A549 (cell line): Measurements from ENCODE around the gene DEFB124. TPM values are rescaled to one million over a fixed set of nuclear protein-coding genes. Genes with fewer than 3 reads are reported as not detected.

Experiments used
- BHLHE40 ChIP-seq: IDR thresholded peaks from 2 replicates; pipeline ENCODE4 v1.6.1; 2012; ENCODE audit warnings: low read depth, low read length, inconsistent platforms
- CEBPB ChIP-seq, 2 experiments: fragments of >200 bp in 1 of 2; sonication (Bioruptor Twin) in 1 of 2; formaldehyde crosslinking in 1 of 2; IDR thresholded peaks; 2 replicates each; pipeline ENCODE4 v1.6.1; 2012 to 2016
- CHD4 ChIP-seq: fragments of 200-600 bp; sonication (generic); IDR thresholded peaks from 2 replicates; pipeline ENCODE4 v1.6.1; 2016; ENCODE audit warnings: antibody characterized with exemption, mild to moderate bottlenecking, borderline replicate concordance
- ESRRA ChIP-seq: fragments of 150-350 bp; IDR thresholded peaks from 2 replicates; pipeline ENCODE4 v1.6.1; 2014; ENCODE audit warnings: mild to moderate bottlenecking, low read length, borderline replicate concordance
- HEYL ChIP-seq: fragments of 250-450 bp; sonication (Bioruptor Pico); IDR thresholded peaks from 2 replicates; pipeline ENCODE4 v1.8.0; 2021; ENCODE audit warnings: mild to moderate bottlenecking, moderate library complexity
- HOXB13 ChIP-seq: fragments of 250-450 bp; sonication (Bioruptor Pico); IDR thresholded peaks from 2 replicates; pipeline ENCODE4 v1.5.0; 2020; ENCODE audit warnings: low read depth, mild to moderate bottlenecking, moderate library complexity
- JUN ChIP-seq, 2 experiments: fragments of >200 bp; sonication (Bioruptor Twin); formaldehyde crosslinking; IDR thresholded peaks; 2 replicates in 1 of 2; 3 replicates in 1 of 2; pipeline ENCODE4 v1.6.1; 2016 to 2017
- JUNB ChIP-seq: fragments of >200 bp; sonication (Bioruptor Twin); formaldehyde crosslinking; IDR thresholded peaks from 2 replicates; pipeline ENCODE4 v1.6.1; 2016
- KDM1A ChIP-seq: fragments of 200-600 bp; sonication (generic); IDR thresholded peaks from 2 replicates; pipeline ENCODE4 v1.6.1; 2016; ENCODE audit warnings: low read depth, mild to moderate bottlenecking
- MAFK ChIP-seq: fragments of 450-650 bp; IDR thresholded peaks from 2 replicates; pipeline ENCODE4 v1.6.1; 2014; ENCODE audit not compliant: partially characterized antibody
- MAZ ChIP-seq: fragments of 150-350 bp; IDR thresholded peaks from 2 replicates; pipeline ENCODE4 v1.6.1; 2014; ENCODE audit warnings: antibody characterized with exemption, low read depth, low read length, borderline replicate concordance
- NFE2L2 ChIP-seq: fragments of 150-350 bp; conservative IDR thresholded peaks from 2 replicates; pipeline ENCODE4 v1.6.1; 2014; ENCODE audit warnings: low read length
- NPAS2 ChIP-seq: fragments of 250-450 bp; sonication (Bioruptor Pico); IDR thresholded peaks from 2 replicates; pipeline ENCODE4 v1.8.0; 2022; ENCODE audit warnings: mild to moderate bottlenecking, moderate library complexity, borderline replicate concordance
- NR3C1 ChIP-seq: fragments of >200 bp; sonication (Bioruptor Twin); formaldehyde crosslinking; IDR thresholded peaks from 3 replicates; pipeline ENCODE4 v1.6.1; 2017
- RARB ChIP-seq: fragments of 250-450 bp; sonication (Bioruptor Pico); IDR thresholded peaks from 2 replicates; pipeline ENCODE4 v1.8.0; 2021; ENCODE audit warnings: mild to moderate bottlenecking, moderate library complexity
- RCOR1 ChIP-seq: fragments of 150-350 bp; IDR thresholded peaks from 2 replicates; pipeline ENCODE4 v1.6.1; 2014; ENCODE audit warnings: antibody characterized with exemption, low read length, low read depth
- RNF2 ChIP-seq: fragments of 200-600 bp; sonication (generic); IDR thresholded peaks from 2 replicates; pipeline ENCODE4 v1.6.1; 2016; ENCODE audit warnings: low read depth, mild to moderate bottlenecking, antibody characterized with exemption, moderate library complexity, borderline replicate concordance
- SREBF2 ChIP-seq: fragments of 450-650 bp; IDR thresholded peaks from 2 replicates; pipeline ENCODE4 v1.6.1; 2014; ENCODE audit warnings: mild to moderate bottlenecking, moderate library complexity
- TFCP2L1 ChIP-seq: fragments of 250-450 bp; sonication (Bioruptor Pico); IDR thresholded peaks from 2 replicates; pipeline ENCODE4 v1.5.0; 2021; ENCODE audit warnings: mild to moderate bottlenecking
- ZFP36 ChIP-seq: fragments of 450-650 bp; IDR thresholded peaks from 2 replicates; pipeline ENCODE4 v1.6.1; 2014; ENCODE audit warnings: borderline replicate concordance; ENCODE audit not compliant: partially characterized antibody
- ZNF302 ChIP-seq: fragments of 250-450 bp; sonication (Bioruptor Pico); IDR thresholded peaks from 2 replicates; pipeline ENCODE4 v1.9.0; 2021; ENCODE audit warnings: inconsistent platforms, mild to moderate bottlenecking, moderate library complexity
- ZSCAN20 ChIP-seq: fragments of 250-450 bp; sonication (Bioruptor Pico); IDR thresholded peaks from 2 replicates; pipeline ENCODE4 v1.8.0; 2022; ENCODE audit warnings: mild to moderate bottlenecking, moderate library complexity
- polyA plus RNA-seq, 4 experiments: library from polyadenylated mRNA; depleted of rRNA in 3 of 4; stranded (reverse); fragments of >200 nt; fragmentation: RNase III in 1 of 4; extraction: RNeasy Plus Mini Kit Qiagen cat#74134 plus additional on column Dnase treatment in 1 of 4; gene quantifications; 2 replicates in 3 of 4; 3 replicates in 1 of 4; pipeline ENCODE4 v1.2.3, GENCODE V29; 2011 to 2017
- TF ChIP-seq, protein P1 (sequence below): fragments of 200-600 bp; sonication (generic); IDR thresholded peaks from 2 replicates; pipeline ENCODE4 v1.6.1; 2016; ENCODE audit warnings: antibody characterized with exemption, mild to moderate bottlenecking, moderate library complexity
- TF ChIP-seq, protein P2 (sequence below): IDR thresholded peaks from 2 replicates; pipeline ENCODE4 v1.6.1; 2012
- TF ChIP-seq, protein P3 (sequence below): fragments of >200 bp; sonication (Bioruptor Twin); formaldehyde crosslinking; IDR thresholded peaks from 2 replicates; pipeline ENCODE4 v1.6.1; 2016
- TF ChIP-seq, protein P4 (sequence below): IDR thresholded peaks from 2 replicates; pipeline ENCODE4 v1.6.1; 2012; ENCODE audit warnings: low read depth, borderline replicate concordance
- TF ChIP-seq, protein P5 (sequence below): IDR thresholded peaks from 2 replicates; pipeline ENCODE4 v1.6.1; 2012
- TF ChIP-seq, protein P6 (sequence below): fragments of >200 bp; sonication (Bioruptor Twin); formaldehyde crosslinking; IDR thresholded peaks from 3 replicates; pipeline ENCODE4 v1.5.1; 2016
- TF ChIP-seq, protein P7 (sequence below): fragments of 250-450 bp; sonication (Bioruptor Pico); IDR thresholded peaks from 2 replicates; pipeline ENCODE4 v1.5.0; 2021; ENCODE audit warnings: mild to moderate bottlenecking, moderate library complexity, borderline replicate concordance
- TF ChIP-seq, protein P8 (sequence below): fragments of >200 bp; sonication (Bioruptor Twin); formaldehyde crosslinking; IDR thresholded peaks from 3 replicates; pipeline ENCODE4 v1.6.1; 2016

The DEFB124 gene
- polyA plus RNA-seq, 2 of the 4 experiments (the other 2 are of a cell fraction): 0.18 TPM; not detected in 1

DNA sequence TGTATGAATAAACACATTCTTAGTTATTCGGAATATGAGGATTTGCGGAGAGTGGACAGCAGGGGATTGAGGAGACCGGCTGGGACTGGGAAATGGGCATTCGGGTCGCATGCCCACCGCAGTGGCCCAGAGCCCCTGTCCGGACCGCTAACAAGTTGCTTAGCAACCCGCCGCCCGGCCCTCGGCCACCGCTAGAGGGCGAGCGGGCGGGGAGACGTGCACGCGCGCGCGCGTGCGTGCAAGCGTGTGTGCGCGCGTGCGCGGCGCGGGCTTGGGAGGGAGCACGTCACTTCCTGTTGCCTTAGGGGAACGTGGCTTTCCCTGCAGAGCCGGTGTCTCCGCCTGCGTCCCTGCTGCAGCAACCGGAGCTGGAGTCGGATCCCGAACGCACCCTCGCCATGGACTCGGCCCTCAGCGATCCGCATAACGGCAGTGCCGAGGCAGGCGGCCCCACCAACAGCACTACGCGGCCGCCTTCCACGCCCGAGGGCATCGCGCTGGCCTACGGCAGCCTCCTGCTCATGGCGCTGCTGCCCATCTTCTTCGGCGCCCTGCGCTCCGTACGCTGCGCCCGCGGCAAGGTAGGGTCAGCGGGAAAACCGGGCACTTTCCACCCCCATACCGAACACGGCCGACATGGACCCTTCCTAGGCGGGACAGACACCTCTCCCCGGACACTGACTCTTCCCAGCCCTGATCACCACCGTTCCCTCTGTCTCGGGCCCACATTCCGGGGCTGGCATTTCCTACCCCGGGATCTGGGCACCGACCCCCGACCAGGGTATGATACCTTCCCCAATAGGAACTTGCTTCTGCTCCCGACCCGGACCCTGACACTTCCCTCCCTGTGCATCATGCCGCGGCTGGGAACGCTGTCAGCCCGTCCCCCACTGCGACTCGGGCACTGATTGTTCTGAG lies 39.5 kb upstream of the DEFB124 start, which contains the start of gene HM13 (continued):
- TF ChIP-seq, protein P1, sequence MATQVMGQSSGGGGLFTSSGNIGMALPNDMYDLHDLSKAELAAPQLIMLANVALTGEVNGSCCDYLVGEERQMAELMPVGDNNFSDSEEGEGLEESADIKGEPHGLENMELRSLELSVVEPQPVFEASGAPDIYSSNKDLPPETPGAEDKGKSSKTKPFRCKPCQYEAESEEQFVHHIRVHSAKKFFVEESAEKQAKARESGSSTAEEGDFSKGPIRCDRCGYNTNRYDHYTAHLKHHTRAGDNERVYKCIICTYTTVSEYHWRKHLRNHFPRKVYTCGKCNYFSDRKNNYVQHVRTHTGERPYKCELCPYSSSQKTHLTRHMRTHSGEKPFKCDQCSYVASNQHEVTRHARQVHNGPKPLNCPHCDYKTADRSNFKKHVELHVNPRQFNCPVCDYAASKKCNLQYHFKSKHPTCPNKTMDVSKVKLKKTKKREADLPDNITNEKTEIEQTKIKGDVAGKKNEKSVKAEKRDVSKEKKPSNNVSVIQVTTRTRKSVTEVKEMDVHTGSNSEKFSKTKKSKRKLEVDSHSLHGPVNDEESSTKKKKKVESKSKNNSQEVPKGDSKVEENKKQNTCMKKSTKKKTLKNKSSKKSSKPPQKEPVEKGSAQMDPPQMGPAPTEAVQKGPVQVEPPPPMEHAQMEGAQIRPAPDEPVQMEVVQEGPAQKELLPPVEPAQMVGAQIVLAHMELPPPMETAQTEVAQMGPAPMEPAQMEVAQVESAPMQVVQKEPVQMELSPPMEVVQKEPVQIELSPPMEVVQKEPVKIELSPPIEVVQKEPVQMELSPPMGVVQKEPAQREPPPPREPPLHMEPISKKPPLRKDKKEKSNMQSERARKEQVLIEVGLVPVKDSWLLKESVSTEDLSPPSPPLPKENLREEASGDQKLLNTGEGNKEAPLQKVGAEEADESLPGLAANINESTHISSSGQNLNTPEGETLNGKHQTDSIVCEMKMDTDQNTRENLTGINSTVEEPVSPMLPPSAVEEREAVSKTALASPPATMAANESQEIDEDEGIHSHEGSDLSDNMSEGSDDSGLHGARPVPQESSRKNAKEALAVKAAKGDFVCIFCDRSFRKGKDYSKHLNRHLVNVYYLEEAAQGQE: no peak
- TF ChIP-seq KDM1A (no peak; the same call in 1 of the 2 replicates), CEBPB (IDR thresholded peaks at IDR 0.05) (no peak), RNF2 (no peak), HEYL (no peak), MAFK (no peak), RARB (CRISPR knock-in tag) (no peak), ZFP36 (no peak), ZSCAN20 (CRISPR knock-in tag) (peak; percentile 68; the same call in 1 of the 2 replicates), MAZ (no peak), ZNF302 (CRISPR knock-in tag) (no peak), BHLHE40 (no peak), JUNB (no peak), NFE2L2 (no peak), CHD4 (no peak), RCOR1 (no peak), ESRRA (no peak), JUN (IDR thresholded peaks at IDR 0.05) (peak in 1 of 2 experiments; percentile 88; a peak in 4 of 5 replicates), TFCP2L1 (CRISPR knock-in tag) (no peak), HOXB13 (CRISPR knock-in tag) (peak; percentile 85), NPAS2 (CRISPR knock-in tag) (peak; percentile 54; the same call in 1 of the 2 replicates), SREBF2 (no peak), NR3C1 (no peak)
- TF ChIP-seq, protein P2, sequence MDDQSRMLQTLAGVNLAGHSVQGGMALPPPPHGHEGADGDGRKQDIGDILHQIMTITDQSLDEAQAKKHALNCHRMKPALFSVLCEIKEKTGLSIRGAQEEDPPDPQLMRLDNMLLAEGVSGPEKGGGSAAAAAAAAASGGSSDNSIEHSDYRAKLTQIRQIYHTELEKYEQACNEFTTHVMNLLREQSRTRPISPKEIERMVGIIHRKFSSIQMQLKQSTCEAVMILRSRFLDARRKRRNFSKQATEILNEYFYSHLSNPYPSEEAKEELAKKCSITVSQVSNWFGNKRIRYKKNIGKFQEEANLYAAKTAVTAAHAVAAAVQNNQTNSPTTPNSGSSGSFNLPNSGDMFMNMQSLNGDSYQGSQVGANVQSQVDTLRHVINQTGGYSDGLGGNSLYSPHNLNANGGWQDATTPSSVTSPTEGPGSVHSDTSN: 0 out of 2 replicates have a peak, but pooled peaks have one; percentile 12
- TF ChIP-seq, protein P3, sequence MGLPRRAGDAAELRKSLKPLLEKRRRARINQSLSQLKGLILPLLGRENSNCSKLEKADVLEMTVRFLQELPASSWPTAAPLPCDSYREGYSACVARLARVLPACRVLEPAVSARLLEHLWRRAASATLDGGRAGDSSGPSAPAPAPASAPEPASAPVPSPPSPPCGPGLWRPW: no peak
- TF ChIP-seq, protein P4, sequence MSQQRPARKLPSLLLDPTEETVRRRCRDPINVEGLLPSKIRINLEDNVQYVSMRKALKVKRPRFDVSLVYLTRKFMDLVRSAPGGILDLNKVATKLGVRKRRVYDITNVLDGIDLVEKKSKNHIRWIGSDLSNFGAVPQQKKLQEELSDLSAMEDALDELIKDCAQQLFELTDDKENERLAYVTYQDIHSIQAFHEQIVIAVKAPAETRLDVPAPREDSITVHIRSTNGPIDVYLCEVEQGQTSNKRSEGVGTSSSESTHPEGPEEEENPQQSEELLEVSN: peak; percentile 75
- TF ChIP-seq, protein P5, sequence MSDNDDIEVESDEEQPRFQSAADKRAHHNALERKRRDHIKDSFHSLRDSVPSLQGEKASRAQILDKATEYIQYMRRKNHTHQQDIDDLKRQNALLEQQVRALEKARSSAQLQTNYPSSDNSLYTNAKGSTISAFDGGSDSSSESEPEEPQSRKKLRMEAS: peak; percentile 95
- TF ChIP-seq, protein P6, sequence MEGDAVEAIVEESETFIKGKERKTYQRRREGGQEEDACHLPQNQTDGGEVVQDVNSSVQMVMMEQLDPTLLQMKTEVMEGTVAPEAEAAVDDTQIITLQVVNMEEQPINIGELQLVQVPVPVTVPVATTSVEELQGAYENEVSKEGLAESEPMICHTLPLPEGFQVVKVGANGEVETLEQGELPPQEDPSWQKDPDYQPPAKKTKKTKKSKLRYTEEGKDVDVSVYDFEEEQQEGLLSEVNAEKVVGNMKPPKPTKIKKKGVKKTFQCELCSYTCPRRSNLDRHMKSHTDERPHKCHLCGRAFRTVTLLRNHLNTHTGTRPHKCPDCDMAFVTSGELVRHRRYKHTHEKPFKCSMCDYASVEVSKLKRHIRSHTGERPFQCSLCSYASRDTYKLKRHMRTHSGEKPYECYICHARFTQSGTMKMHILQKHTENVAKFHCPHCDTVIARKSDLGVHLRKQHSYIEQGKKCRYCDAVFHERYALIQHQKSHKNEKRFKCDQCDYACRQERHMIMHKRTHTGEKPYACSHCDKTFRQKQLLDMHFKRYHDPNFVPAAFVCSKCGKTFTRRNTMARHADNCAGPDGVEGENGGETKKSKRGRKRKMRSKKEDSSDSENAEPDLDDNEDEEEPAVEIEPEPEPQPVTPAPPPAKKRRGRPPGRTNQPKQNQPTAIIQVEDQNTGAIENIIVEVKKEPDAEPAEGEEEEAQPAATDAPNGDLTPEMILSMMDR: peak; percentile 93
- TF ChIP-seq, protein P7, sequence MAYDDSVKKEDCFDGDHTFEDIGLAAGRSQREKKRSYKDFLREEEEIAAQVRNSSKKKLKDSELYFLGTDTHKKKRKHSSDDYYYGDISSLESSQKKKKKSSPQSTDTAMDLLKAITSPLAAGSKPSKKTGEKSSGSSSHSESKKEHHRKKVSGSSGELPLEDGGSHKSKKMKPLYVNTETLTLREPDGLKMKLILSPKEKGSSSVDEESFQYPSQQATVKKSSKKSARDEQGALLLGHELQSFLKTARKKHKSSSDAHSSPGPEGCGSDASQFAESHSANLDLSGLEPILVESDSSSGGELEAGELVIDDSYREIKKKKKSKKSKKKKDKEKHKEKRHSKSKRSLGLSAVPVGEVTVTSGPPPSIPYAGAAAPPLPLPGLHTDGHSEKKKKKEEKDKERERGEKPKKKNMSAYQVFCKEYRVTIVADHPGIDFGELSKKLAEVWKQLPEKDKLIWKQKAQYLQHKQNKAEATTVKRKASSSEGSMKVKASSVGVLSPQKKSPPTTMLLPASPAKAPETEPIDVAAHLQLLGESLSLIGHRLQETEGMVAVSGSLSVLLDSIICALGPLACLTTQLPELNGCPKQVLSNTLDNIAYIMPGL: no peak
- TF ChIP-seq, protein P8, sequence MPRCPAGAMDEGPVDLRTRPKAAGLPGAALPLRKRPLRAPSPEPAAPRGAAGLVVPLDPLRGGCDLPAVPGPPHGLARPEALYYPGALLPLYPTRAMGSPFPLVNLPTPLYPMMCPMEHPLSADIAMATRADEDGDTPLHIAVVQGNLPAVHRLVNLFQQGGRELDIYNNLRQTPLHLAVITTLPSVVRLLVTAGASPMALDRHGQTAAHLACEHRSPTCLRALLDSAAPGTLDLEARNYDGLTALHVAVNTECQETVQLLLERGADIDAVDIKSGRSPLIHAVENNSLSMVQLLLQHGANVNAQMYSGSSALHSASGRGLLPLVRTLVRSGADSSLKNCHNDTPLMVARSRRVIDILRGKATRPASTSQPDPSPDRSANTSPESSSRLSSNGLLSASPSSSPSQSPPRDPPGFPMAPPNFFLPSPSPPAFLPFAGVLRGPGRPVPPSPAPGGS: peak; percentile 78
